NB4 (cell line): Measurements from ENCODE around the gene RAC3.

ENCODE experiments used
- POLR2A ChIP-seq: IDR thresholded peaks from 2 replicates; pipeline ENCODE4 v1.6.1; 2011; ENCODE audit warnings: mild to moderate bottlenecking; ENCODE audit not compliant: insufficient read length; ENCODE audit errors: extremely low read depth
- TF ChIP-seq, protein P1 (sequence below): IDR thresholded peaks from one replicate; pipeline ENCODE4 v1.5.1; 2012; ENCODE audit warnings: low read depth, low read length
- TF ChIP-seq, protein P2 (sequence below): IDR thresholded peaks from 2 replicates; pipeline ENCODE4 v1.6.1; 2011; ENCODE audit warnings: low read depth, low read length

DNA sequence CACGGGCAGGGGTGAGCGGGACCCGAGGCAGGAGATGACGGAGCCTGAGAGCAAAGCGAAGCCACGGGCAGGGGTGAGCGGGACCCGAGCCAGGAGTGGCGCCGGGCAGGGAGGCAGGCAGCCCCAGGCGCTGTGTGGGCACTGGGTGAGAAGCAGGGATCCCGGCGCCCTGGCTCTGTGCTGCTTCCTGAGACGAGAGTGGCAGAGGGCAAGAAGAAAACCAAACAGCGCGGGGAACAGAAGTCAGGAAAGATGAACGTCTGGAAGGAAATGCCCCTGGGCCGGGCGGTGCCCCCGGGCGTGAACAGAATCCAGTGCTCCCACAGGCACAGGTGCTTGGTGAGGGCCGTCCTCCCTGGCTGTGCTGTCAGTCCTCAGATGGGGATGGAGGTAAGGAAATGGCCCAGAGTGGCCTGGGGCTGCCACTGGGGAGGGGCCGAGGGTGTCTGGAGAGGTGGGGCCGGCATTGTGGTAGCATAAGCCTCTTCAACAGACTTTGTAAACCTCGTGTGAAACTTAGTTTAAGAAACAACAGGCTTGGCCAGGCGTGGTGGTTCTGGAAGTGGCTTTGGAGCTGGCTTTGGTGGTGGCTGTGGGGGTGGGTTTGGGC lies 44.2 kb upstream of the RAC3 start:
- TF ChIP-seq, protein P1, sequence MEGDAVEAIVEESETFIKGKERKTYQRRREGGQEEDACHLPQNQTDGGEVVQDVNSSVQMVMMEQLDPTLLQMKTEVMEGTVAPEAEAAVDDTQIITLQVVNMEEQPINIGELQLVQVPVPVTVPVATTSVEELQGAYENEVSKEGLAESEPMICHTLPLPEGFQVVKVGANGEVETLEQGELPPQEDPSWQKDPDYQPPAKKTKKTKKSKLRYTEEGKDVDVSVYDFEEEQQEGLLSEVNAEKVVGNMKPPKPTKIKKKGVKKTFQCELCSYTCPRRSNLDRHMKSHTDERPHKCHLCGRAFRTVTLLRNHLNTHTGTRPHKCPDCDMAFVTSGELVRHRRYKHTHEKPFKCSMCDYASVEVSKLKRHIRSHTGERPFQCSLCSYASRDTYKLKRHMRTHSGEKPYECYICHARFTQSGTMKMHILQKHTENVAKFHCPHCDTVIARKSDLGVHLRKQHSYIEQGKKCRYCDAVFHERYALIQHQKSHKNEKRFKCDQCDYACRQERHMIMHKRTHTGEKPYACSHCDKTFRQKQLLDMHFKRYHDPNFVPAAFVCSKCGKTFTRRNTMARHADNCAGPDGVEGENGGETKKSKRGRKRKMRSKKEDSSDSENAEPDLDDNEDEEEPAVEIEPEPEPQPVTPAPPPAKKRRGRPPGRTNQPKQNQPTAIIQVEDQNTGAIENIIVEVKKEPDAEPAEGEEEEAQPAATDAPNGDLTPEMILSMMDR, result no peak
- TF ChIP-seq, protein P2, sequence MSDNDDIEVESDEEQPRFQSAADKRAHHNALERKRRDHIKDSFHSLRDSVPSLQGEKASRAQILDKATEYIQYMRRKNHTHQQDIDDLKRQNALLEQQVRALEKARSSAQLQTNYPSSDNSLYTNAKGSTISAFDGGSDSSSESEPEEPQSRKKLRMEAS, result no peak
- TF ChIP-seq POLR2A, result no peak
